Measurements from ENCODE around the gene SEPTIN14.
"Not testable (repeated sequence)": the region's sequence is repeated elsewhere in the genome, so short reads cannot be mapped to it uniquely, and the experiment has no call there.

The SEPTIN14 gene

GRCh38 chr7:55871932-55872485, 9.5 kb upstream of the SEPTIN14 start:
- H4K91ac ChIP-seq (ENCODE audit: low read depth, low read length, poor library complexity) = no peak overlapping the region
- no peak overlapping the region for H2BK15ac ChIP-seq (ENCODE audit: low read length)
- no peak for DNase-seq (ENCODE audit: low spot score)
- H3K4me1 ChIP-seq (ENCODE audit: control insufficient read depth in 2 of 2, insufficient read depth in 1 of 2, low read depth in 1 of 2, low read length in 2 of 2) = no peaks in the 10 kb centered on the region
- no peak overlapping the region for H3K4me2 ChIP-seq (ENCODE audit: insufficient read depth, low read length, poor library complexity, severe bottlenecking)
- H3K14ac ChIP-seq (ENCODE audit: low read length) = no peak overlapping the region
- peaks cover 0 to 4% of the 10 kb centered on the region in 2 donors for H3K9me3 ChIP-seq (replicated peaks in 1 of 2; ENCODE audit: control insufficient read depth in 2 of 2, insufficient read depth in 1 of 2, low read depth in 1 of 2, low read length in 2 of 2)
- no peak overlapping the region for H2AFZ ChIP-seq (ENCODE audit: low read length)
- peak overlapping the region in 1 of 2 donors; percentile 51 for H3K4me3 ChIP-seq (ENCODE audit: low read length in 2 of 2)
- H3K27me3 ChIP-seq (ENCODE audit: control insufficient read depth in 3 of 3, insufficient read depth in 3 of 3, low read depth in 1 of 3, low read length in 3 of 3) = no peaks in the 10 kb centered on the region
- no peak overlapping the region for H2BK12ac ChIP-seq (ENCODE audit: low read length)
- no peak overlapping the region for H3K23ac ChIP-seq (ENCODE audit: low read depth, low read length, poor library complexity)
- no peak overlapping the region for H3K4ac ChIP-seq (ENCODE audit: low read length)
- no peak overlapping the region for H3K9ac ChIP-seq (ENCODE audit: low read depth, low read length, poor library complexity)
- no peaks in the 10 kb centered on the region for H3K79me1 ChIP-seq (ENCODE audit: low read depth, low read length)
- WGBS, 2 donors (ENCODE audit: extremely low coverage in 2 of 2, insufficient read length in 2 of 2, insufficient replicate concordance in 1 of 2) = no CpG with 5 or more reads among the region's 8 CpGs
- no peak overlapping the region for H2BK120ac ChIP-seq (ENCODE audit: low read depth, low read length)
- H2BK5ac ChIP-seq (ENCODE audit: low read length) = no peak overlapping the region
- no peak overlapping the region for H3K27ac ChIP-seq (replicated peaks; ENCODE audit: low read length)
- H2AK5ac ChIP-seq (ENCODE audit: low read depth, low read length) = no peak overlapping the region
- H3K18ac ChIP-seq (ENCODE audit: low read length) = no peak overlapping the region
- no peaks in the 10 kb centered on the region for H3K36me3 ChIP-seq (replicated peaks in 1 of 2; ENCODE audit: control insufficient read depth in 2 of 2, insufficient read depth in 2 of 2, low read length in 2 of 2)
- H4K8ac ChIP-seq (ENCODE audit: low read depth, low read length) = no peak overlapping the region

- H2AFZ ChIP-seq (ENCODE audit: low read length); H3K14ac ChIP-seq (ENCODE audit: low read length): not testable (repeated sequence)
- WGBS, 2 donors (ENCODE audit: extremely low coverage in 2 of 2, insufficient read length in 2 of 2, insufficient replicate concordance in 1 of 2) = no CpG with 5 or more reads among the region's 7 CpGs
Measured at GRCh38 chr7:55868989-55869388, 6.4 kb upstream of the SEPTIN14 start.

GRCh38 chr7:55845164-55845563, 17.4 kb downstream of the SEPTIN14 start:
- H3K4me1 ChIP-seq (ENCODE audit: control insufficient read depth in 2 of 2, insufficient read depth in 1 of 2, low read depth in 1 of 2, low read length in 2 of 2); H3K27ac ChIP-seq (replicated peaks; ENCODE audit: low read length); H3K4me2 ChIP-seq (ENCODE audit: insufficient read depth, low read length, poor library complexity, severe bottlenecking); DNase-seq (ENCODE audit: low spot score); H3K36me3 ChIP-seq (replicated peaks in 1 of 2; ENCODE audit: control insufficient read depth in 2 of 2, insufficient read depth in 2 of 2, low read length in 2 of 2); H3K23ac ChIP-seq (ENCODE audit: low read depth, low read length, poor library complexity); H4K8ac ChIP-seq (ENCODE audit: low read depth, low read length); H3K4ac ChIP-seq (ENCODE audit: low read length); H3K9ac ChIP-seq (ENCODE audit: low read depth, low read length, poor library complexity); H2BK12ac ChIP-seq (ENCODE audit: low read length); H3K4me3 ChIP-seq (ENCODE audit: low read length in 2 of 2); H3K9me3 ChIP-seq (replicated peaks in 1 of 2; ENCODE audit: control insufficient read depth in 2 of 2, insufficient read depth in 1 of 2, low read depth in 1 of 2, low read length in 2 of 2); H2BK5ac ChIP-seq (ENCODE audit: low read length); H2AFZ ChIP-seq (ENCODE audit: low read length); H2BK120ac ChIP-seq (ENCODE audit: low read depth, low read length); H3K18ac ChIP-seq (ENCODE audit: low read length); H2AK5ac ChIP-seq (ENCODE audit: low read depth, low read length); H4K91ac ChIP-seq (ENCODE audit: low read depth, low read length, poor library complexity); H3K79me1 ChIP-seq (ENCODE audit: low read depth, low read length); H3K14ac ChIP-seq (ENCODE audit: low read length); H2BK15ac ChIP-seq (ENCODE audit: low read length); H3K27me3 ChIP-seq (ENCODE audit: control insufficient read depth in 3 of 3, insufficient read depth in 3 of 3, low read depth in 1 of 3, low read length in 3 of 3): not testable (repeated sequence)
- no CpG with 5 or more reads among the region's 1 CpG for WGBS, 2 donors (ENCODE audit: extremely low coverage in 2 of 2, insufficient read length in 2 of 2, insufficient replicate concordance in 1 of 2)

More at GRCh38 chr7:55868989-55869388, 6.4 kb upstream of the SEPTIN14 start:
- not testable (repeated sequence) for H3K4me2 ChIP-seq (ENCODE audit: insufficient read depth, low read length, poor library complexity, severe bottlenecking); H3K27ac ChIP-seq (replicated peaks; ENCODE audit: low read length); H3K36me3 ChIP-seq (replicated peaks in 1 of 2; ENCODE audit: control insufficient read depth in 2 of 2, insufficient read depth in 2 of 2, low read length in 2 of 2); H3K9ac ChIP-seq (ENCODE audit: low read depth, low read length, poor library complexity); H2BK12ac ChIP-seq (ENCODE audit: low read length); H4K91ac ChIP-seq (ENCODE audit: low read depth, low read length, poor library complexity); H3K4me1 ChIP-seq (ENCODE audit: control insufficient read depth in 2 of 2, insufficient read depth in 1 of 2, low read depth in 1 of 2, low read length in 2 of 2); H2BK5ac ChIP-seq (ENCODE audit: low read length); H2BK120ac ChIP-seq (ENCODE audit: low read depth, low read length); H2AK5ac ChIP-seq (ENCODE audit: low read depth, low read length); H3K23ac ChIP-seq (ENCODE audit: low read depth, low read length, poor library complexity); H2BK15ac ChIP-seq (ENCODE audit: low read length); DNase-seq (ENCODE audit: low spot score); H3K4ac ChIP-seq (ENCODE audit: low read length); H3K18ac ChIP-seq (ENCODE audit: low read length); H3K9me3 ChIP-seq (replicated peaks in 1 of 2; ENCODE audit: control insufficient read depth in 2 of 2, insufficient read depth in 1 of 2, low read depth in 1 of 2, low read length in 2 of 2); H3K27me3 ChIP-seq (ENCODE audit: control insufficient read depth in 3 of 3, insufficient read depth in 3 of 3, low read depth in 1 of 3, low read length in 3 of 3); H3K79me1 ChIP-seq (ENCODE audit: low read depth, low read length); H3K4me3 ChIP-seq (ENCODE audit: low read length in 2 of 2); H4K8ac ChIP-seq (ENCODE audit: low read depth, low read length)

- Histone ChIP-seq H3K4me3 (ENCODE audit: low read length in 2 of 2) (no peak overlapping the region), H3K36me3 (replicated peaks in 1 of 2; ENCODE audit: control insufficient read depth in 2 of 2, insufficient read depth in 2 of 2, low read length in 2 of 2) (no peaks in the 10 kb centered on the region), H2BK5ac (ENCODE audit: low read length) (no peak overlapping the region), H3K14ac (ENCODE audit: low read length) (no peak overlapping the region), H3K27me3 (ENCODE audit: control insufficient read depth in 3 of 3, insufficient read depth in 3 of 3, low read depth in 1 of 3, low read length in 3 of 3) (no peaks in the 10 kb centered on the region), H3K27ac (replicated peaks; ENCODE audit: low read length) (no peak overlapping the region), H3K9ac (ENCODE audit: low read depth, low read length, poor library complexity) (no peak overlapping the region), H3K9me3 (replicated peaks in 1 of 2; ENCODE audit: control insufficient read depth in 2 of 2, insufficient read depth in 1 of 2, low read depth in 1 of 2, low read length in 2 of 2) (no peaks in the 10 kb centered on the region), H2BK12ac (ENCODE audit: low read length) (no peak overlapping the region), H3K79me1 (ENCODE audit: low read depth, low read length) (no peaks in the 10 kb centered on the region), H2AFZ (ENCODE audit: low read length) (no peak overlapping the region), H3K23ac (ENCODE audit: low read depth, low read length, poor library complexity) (no peak overlapping the region), H4K8ac (ENCODE audit: low read depth, low read length) (no peak overlapping the region), H2BK15ac (ENCODE audit: low read length) (no peak overlapping the region), H3K4ac (ENCODE audit: low read length) (no peak overlapping the region), H3K4me2 (ENCODE audit: insufficient read depth, low read length, poor library complexity, severe bottlenecking) (no peak overlapping the region), H2BK120ac (ENCODE audit: low read depth, low read length) (no peak overlapping the region), H4K91ac (ENCODE audit: low read depth, low read length, poor library complexity) (no peak overlapping the region), H3K18ac (ENCODE audit: low read length) (no peak overlapping the region), H3K4me1 (ENCODE audit: control insufficient read depth in 2 of 2, insufficient read depth in 1 of 2, low read depth in 1 of 2, low read length in 2 of 2) (no peaks in the 10 kb centered on the region), H2AK5ac (ENCODE audit: low read depth, low read length) (no peak overlapping the region)
- WGBS, 2 donors (ENCODE audit: extremely low coverage in 2 of 2, insufficient read length in 2 of 2, insufficient replicate concordance in 1 of 2) = no CpG with 5 or more reads among the region's 4 CpGs
- DNase-seq (ENCODE audit: low spot score) = no peak
Measured at GRCh38 chr7:55838595-55838994, 24.0 kb downstream of the SEPTIN14 start.

All from neuronal stem cell (in vitro differentiated cells).